Panc1 (cell line): Measurements from ENCODE around the gene ITPR2. TPM values are rescaled to one million over a fixed set of nuclear protein-coding genes. Genes with fewer than 3 reads are reported as not detected.

Experiments used
- ATAC-seq: fragments of 200-7000 bp; cut with Tn5 transposase; 2 replicates; pipeline ENCODE4 v1.9.1; 2020; ENCODE audit warnings: mild to moderate bottlenecking, moderate library complexity
- BruUV-seq: library from RNA; stranded (reverse); fragments of 400-500 nt; replicated peaks from 2 replicates; lab custom pipeline; 2021; lab: Mats Ljungman, UMichigan
- CTCF ChIA-PET: fragments of 300-600 bp; sonication (Branson Sonifier 250); formaldehyde crosslinking; loops from one replicate; lab custom pipeline; 2022; ENCODE audit warnings: antibody characterized with exemption; lab: Charles Lee
- POLR2A ChIA-PET: fragments of 300-600 bp; sonication (Branson Sonifier 250); formaldehyde crosslinking; loops from one replicate; lab custom pipeline; 2022; ENCODE audit warnings: antibody characterized with exemption; lab: Charles Lee
- DNase-seq: peaks from one replicate; pipeline ENCODE4 v3.0.0-alpha.2; 2010; ENCODE audit warnings: low read depth, low spot score
- H3K27ac ChIP-seq: 2 replicates; pipeline ENCODE4 v1.5.1; 2011; ENCODE audit warnings: mild to moderate bottlenecking, low read length, inconsistent platforms
- H3K27me3 ChIP-seq: fragments of 200-500 bp; sonication (Bioruptor generic); 2 replicates; pipeline ENCODE4 v1.6.0; 2014; ENCODE audit warnings: low read length, inconsistent platforms; ENCODE audit not compliant: control insufficient read depth, insufficient read depth
- H3K36me3 ChIP-seq: fragments of 200-500 bp; sonication (Bioruptor generic); 2 replicates; pipeline ENCODE4 v1.5.1; 2014; ENCODE audit warnings: inconsistent platforms, mild to moderate bottlenecking, low read length, moderate library complexity; ENCODE audit not compliant: control insufficient read depth, insufficient read depth
- H3K4me1 ChIP-seq: 2 replicates; pipeline ENCODE4 v1.5.1; 2011; ENCODE audit warnings: inconsistent platforms, mild to moderate bottlenecking, low read length, moderate library complexity; ENCODE audit not compliant: control insufficient read depth, insufficient read depth
- H3K4me3 ChIP-seq, 2 experiments: 2 replicates each; pipeline ENCODE4 v1.5.1; 2011 to 2012; ENCODE audit warnings: low read depth in 2 of 2, low read length in 2 of 2, mild to moderate bottlenecking in 2 of 2, inconsistent platforms in 1 of 2, moderate library complexity in 1 of 2
- H3K9me3 ChIP-seq: fragments of 200-500 bp; sonication (Bioruptor generic); 2 replicates; pipeline ENCODE4 v1.5.1; 2014; ENCODE audit warnings: low read depth, mild to moderate bottlenecking, inconsistent platforms, low read length, moderate library complexity; ENCODE audit not compliant: control insufficient read depth, insufficient read depth
- POLR2AphosphoS5 ChIP-seq: IDR thresholded peaks from 2 replicates; pipeline ENCODE4 v1.6.1; 2012; ENCODE audit warnings: mild to moderate bottlenecking, low read depth, low read length, moderate library complexity
- SIN3A ChIP-seq: IDR thresholded peaks from 2 replicates; pipeline ENCODE4 v1.6.1; 2012; ENCODE audit warnings: low read depth, mild to moderate bottlenecking, low read length, moderate library complexity, borderline replicate concordance; ENCODE audit not compliant: insufficient read depth
- TCF7L2 ChIP-seq: IDR thresholded peaks from 2 replicates; pipeline ENCODE4 v1.6.1; 2011; ENCODE audit warnings: mild to moderate bottlenecking, low read depth, low read length, inconsistent platforms
- in situ Hi-C: cut with HindIII; loops from 2 replicates; pipeline ENCODE4 v1.10.0; 2016; ENCODE audit warnings: low sequenced_read_pairs, low pct_unique_long_range_greater_than_20kb
- intact Hi-C: fragments of 100-400 bp; cut with micrococcal nuclease; formaldehyde crosslinking; loops from one replicate; pipeline ENCODE4 v1.10.0; 2022; ENCODE audit not compliant: unreplicated experiment
- total RNA-seq: library from RNA; stranded (reverse); gene quantifications from one replicate; pipeline ENCODE4 v1.2.1, GENCODE V29; 2021; ENCODE audit not compliant: unreplicated experiment
- TF ChIP-seq, protein P1 (sequence below), 2 experiments: IDR thresholded peaks; 2 replicates each; pipeline ENCODE4 v1.6.1; 2011 to 2012; ENCODE audit warnings: low read depth in 2 of 2, control low read depth in 1 of 2, low read length in 1 of 2, mild to moderate bottlenecking in 1 of 2, moderate library complexity in 1 of 2; ENCODE audit not compliant: insufficient read depth in 1 of 2
- TF ChIP-seq, protein P2 (sequence below): fragments of 450-650 bp; IDR thresholded peaks from 2 replicates; pipeline ENCODE4 v1.5.1; 2017; ENCODE audit warnings: mild to moderate bottlenecking

Gene ITPR2
- total RNA-seq, 1 experiment from 2014 or later, result 41.8 TPM

DNA sequence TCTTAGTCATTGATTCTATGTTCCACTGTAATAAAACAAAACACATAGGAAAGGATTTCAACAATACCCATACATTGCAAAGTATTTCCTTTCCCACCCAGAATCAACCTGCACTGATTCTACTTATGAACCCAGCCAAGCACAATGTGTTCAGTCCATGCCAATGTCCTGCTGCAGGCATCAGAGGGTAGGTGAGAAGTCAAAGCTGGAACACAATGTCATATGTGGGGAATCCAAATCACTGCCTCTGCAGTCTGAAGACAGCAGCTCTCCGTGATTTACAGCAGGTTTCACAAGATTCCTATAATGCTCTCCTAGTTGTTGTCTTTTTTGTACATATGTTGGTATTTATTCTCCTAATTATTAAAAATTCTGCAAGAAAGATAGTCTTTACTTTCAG, 25.7 kb downstream of the ITPR2 start:
- in situ Hi-C loops (no loop called here), intact Hi-C loops (no loop called here)
- TF ChIP-seq, protein P1, sequence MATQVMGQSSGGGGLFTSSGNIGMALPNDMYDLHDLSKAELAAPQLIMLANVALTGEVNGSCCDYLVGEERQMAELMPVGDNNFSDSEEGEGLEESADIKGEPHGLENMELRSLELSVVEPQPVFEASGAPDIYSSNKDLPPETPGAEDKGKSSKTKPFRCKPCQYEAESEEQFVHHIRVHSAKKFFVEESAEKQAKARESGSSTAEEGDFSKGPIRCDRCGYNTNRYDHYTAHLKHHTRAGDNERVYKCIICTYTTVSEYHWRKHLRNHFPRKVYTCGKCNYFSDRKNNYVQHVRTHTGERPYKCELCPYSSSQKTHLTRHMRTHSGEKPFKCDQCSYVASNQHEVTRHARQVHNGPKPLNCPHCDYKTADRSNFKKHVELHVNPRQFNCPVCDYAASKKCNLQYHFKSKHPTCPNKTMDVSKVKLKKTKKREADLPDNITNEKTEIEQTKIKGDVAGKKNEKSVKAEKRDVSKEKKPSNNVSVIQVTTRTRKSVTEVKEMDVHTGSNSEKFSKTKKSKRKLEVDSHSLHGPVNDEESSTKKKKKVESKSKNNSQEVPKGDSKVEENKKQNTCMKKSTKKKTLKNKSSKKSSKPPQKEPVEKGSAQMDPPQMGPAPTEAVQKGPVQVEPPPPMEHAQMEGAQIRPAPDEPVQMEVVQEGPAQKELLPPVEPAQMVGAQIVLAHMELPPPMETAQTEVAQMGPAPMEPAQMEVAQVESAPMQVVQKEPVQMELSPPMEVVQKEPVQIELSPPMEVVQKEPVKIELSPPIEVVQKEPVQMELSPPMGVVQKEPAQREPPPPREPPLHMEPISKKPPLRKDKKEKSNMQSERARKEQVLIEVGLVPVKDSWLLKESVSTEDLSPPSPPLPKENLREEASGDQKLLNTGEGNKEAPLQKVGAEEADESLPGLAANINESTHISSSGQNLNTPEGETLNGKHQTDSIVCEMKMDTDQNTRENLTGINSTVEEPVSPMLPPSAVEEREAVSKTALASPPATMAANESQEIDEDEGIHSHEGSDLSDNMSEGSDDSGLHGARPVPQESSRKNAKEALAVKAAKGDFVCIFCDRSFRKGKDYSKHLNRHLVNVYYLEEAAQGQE (IDR thresholded peaks at IDR 0.05; ENCODE audit: insufficient read depth in 1 of 2, low read depth in 2 of 2, low read length in 1 of 2), result no peak
- TF ChIP-seq POLR2AphosphoS5 (no peak), SIN3A (no peak), TCF7L2 (no peak)
- TF ChIP-seq, protein P2, sequence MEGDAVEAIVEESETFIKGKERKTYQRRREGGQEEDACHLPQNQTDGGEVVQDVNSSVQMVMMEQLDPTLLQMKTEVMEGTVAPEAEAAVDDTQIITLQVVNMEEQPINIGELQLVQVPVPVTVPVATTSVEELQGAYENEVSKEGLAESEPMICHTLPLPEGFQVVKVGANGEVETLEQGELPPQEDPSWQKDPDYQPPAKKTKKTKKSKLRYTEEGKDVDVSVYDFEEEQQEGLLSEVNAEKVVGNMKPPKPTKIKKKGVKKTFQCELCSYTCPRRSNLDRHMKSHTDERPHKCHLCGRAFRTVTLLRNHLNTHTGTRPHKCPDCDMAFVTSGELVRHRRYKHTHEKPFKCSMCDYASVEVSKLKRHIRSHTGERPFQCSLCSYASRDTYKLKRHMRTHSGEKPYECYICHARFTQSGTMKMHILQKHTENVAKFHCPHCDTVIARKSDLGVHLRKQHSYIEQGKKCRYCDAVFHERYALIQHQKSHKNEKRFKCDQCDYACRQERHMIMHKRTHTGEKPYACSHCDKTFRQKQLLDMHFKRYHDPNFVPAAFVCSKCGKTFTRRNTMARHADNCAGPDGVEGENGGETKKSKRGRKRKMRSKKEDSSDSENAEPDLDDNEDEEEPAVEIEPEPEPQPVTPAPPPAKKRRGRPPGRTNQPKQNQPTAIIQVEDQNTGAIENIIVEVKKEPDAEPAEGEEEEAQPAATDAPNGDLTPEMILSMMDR, result no peak
- Histone ChIP-seq H3K27ac (no peak overlapping the region), H3K4me1 (peaks cover 6% of the 10 kb centered on the region), H3K27me3 (no peaks in the 10 kb centered on the region), H3K9me3 (no peaks in the 10 kb centered on the region), H3K36me3 (no peaks in the 10 kb centered on the region), H3K4me3 (no peak overlapping the region)
- no TSS peak for BruUV-seq
- ChIA-PET CTCF (no interaction called here), POLR2A (no interaction called here)
- no peak for DNase-seq
- no peak for ATAC-seq

DNA sequence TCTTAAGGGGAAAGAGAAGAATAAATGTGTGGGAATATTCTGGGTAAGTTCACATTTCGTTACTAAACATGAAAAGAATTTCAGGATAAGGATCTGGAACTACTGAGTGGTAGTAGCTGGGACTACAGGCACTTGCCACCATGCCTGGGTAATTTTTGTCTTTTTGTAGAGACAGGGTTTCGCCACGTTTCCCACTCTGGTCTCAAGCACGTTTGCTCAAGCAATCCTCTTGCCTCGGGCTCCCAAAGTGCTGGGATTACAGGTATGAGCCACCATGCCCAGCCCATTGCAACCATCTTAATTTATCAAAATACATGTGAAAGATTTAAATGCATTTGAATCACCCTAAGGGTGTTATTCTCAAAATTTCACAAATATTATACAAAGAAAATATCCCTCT, 26.4 kb downstream of the ITPR2 start:
- in situ Hi-C loops, result no loop called here
- ATAC-seq, result no peak

More for the DNA sequence above, 26.4 kb downstream of the ITPR2 start:
- DNase-seq, result no peak
- no peak for TF ChIP-seq SIN3A
- TF ChIP-seq, protein P2, result no peak
- Histone ChIP-seq H3K4me1 (peaks cover 6% of the 10 kb centered on the region), H3K27ac (no peak overlapping the region), H3K9me3 (no peaks in the 10 kb centered on the region), H3K36me3 (no peaks in the 10 kb centered on the region), H3K27me3 (no peaks in the 10 kb centered on the region), H3K4me3 (no peak overlapping the region)
- intact Hi-C loops, result no loop called here
- ChIA-PET CTCF (interaction anchor here (1.0 kb wide), 1 partner anchor 14 kb away, joined by 3 read pairs; no protein-coding TSS in a partner anchor), POLR2A (no interaction called here)
- no TSS peak for BruUV-seq
